ENCODE measurements around the gene VGLL3. TPM values are rescaled to one million over a fixed set of nuclear protein-coding genes. Genes with fewer than 3 reads are reported as not detected.

Gene VGLL3
- total and polyA plus RNA-seq, 3 donors from 2014 or later: 8.3 to 27.6 (median 14.3) TPM

GRCh38 chr3:87004883-87005282, 13.9 kb upstream of the VGLL3 start:
- Histone ChIP-seq H3K9me3 (no peaks in the 10 kb centered on the region), H3K4me3 (no peak overlapping the region), H3K27me3 (no peaks in the 10 kb centered on the region), H3K36me3 (ENCODE audit: low read depth, missing control alignments) (no peaks in the 10 kb centered on the region), H3K27ac (no peak overlapping the region), H3K4me1 (no peaks in the 10 kb centered on the region)
- WGBS, 2 donors: 57 to 75% methylated on average over 2 of the region's 2 CpGs
- TF ChIP-seq CTCF (IDR thresholded peaks at IDR 0.05) (no peak), POLR2A (IDR thresholded peaks at IDR 0.05) (no peak)
- intact Hi-C loops (cut with DNase I; ENCODE audit: low total_unique reads): no loop called here
- no peak for DNase-seq

- intact Hi-C loops (cut with DNase I; ENCODE audit: low total_unique reads): no loop called here
- no peak for DNase-seq
- TF ChIP-seq CTCF (IDR thresholded peaks at IDR 0.05): no peak
- Histone ChIP-seq H3K4me3 (no peak overlapping the region), H3K9me3 (no peaks in the 10 kb centered on the region), H3K27ac (no peak overlapping the region), H3K36me3 (ENCODE audit: low read depth, missing control alignments) (no peaks in the 10 kb centered on the region), H3K27me3 (no peaks in the 10 kb centered on the region), H3K4me1 (no peaks in the 10 kb centered on the region)
- WGBS, 2 donors: 93 to 95% methylated on average over 4 of the region's 4 CpGs
Observed at GRCh38 chr3:87002346-87002745, 11.4 kb upstream of the VGLL3 start.

- Histone ChIP-seq H3K9me3 (no peaks in the 10 kb centered on the region), H3K4me3 (no peak overlapping the region), H3K27ac (no peak overlapping the region), H3K27me3 (no peaks in the 10 kb centered on the region), H3K36me3 (ENCODE audit: low read depth, missing control alignments) (no peaks in the 10 kb centered on the region), H3K4me1 (no peaks in the 10 kb centered on the region)
- no peak for TF ChIP-seq CTCF (IDR thresholded peaks at IDR 0.05)
- no peak for TF ChIP-seq POLR2A (IDR thresholded peaks at IDR 0.05)
- 62 to 72% methylated on average over 4 of the region's 4 CpGs for WGBS, 2 donors
- intact Hi-C loops (cut with DNase I; ENCODE audit: low total_unique reads): no loop called here
- DNase-seq: no peak
Observed at GRCh38 chr3:87001473-87002098, 10.6 kb upstream of the VGLL3 start.

GRCh38 chr3:87000940-87001339, 10.0 kb upstream of the VGLL3 start:
- WGBS, 2 donors: 72 to 74% methylated on average over 4 of the region's 4 CpGs
- Histone ChIP-seq H3K4me1 (no peaks in the 10 kb centered on the region), H3K9me3 (no peaks in the 10 kb centered on the region), H3K27me3 (no peaks in the 10 kb centered on the region), H3K36me3 (ENCODE audit: low read depth, missing control alignments) (no peaks in the 10 kb centered on the region), H3K27ac (no peak overlapping the region), H3K4me3 (no peak overlapping the region)
- DNase-seq: no peak
- TF ChIP-seq POLR2A (IDR thresholded peaks at IDR 0.05): no peak
- no peak for TF ChIP-seq CTCF (IDR thresholded peaks at IDR 0.05)
- intact Hi-C loops (cut with DNase I; ENCODE audit: low total_unique reads): no loop called here

GRCh38 chr3:86998569-86998968, 7.6 kb upstream of the VGLL3 start:
- intact Hi-C loops (cut with DNase I; ENCODE audit: low total_unique reads): no loop called here
- WGBS, 2 donors: 67 to 71% methylated on average over 1 of the region's 1 CpG

More at GRCh38 chr3:86998569-86998968, 7.6 kb upstream of the VGLL3 start:
- TF ChIP-seq POLR2A (IDR thresholded peaks at IDR 0.05) (no peak), CTCF (IDR thresholded peaks at IDR 0.05) (no peak)
- DNase-seq: no peak
- Histone ChIP-seq H3K4me3 (no peak overlapping the region), H3K27ac (no peak overlapping the region), H3K27me3 (no peaks in the 10 kb centered on the region), H3K4me1 (no peaks in the 10 kb centered on the region), H3K36me3 (ENCODE audit: low read depth, missing control alignments) (no peaks in the 10 kb centered on the region), H3K9me3 (no peaks in the 10 kb centered on the region)
